GM23248 (cell line): ENCODE data around the gene MAST1. TPM values are rescaled to one million over a fixed set of nuclear protein-coding genes. Genes with fewer than 3 reads are reported as not detected.
"Not testable (repeated sequence)": the region's sequence is repeated elsewhere in the genome, so short reads cannot be mapped to it uniquely, and the experiment has no call there.

Experiments used
- DNase-seq: peaks from one replicate; pipeline ENCODE4 v3.0.0-alpha.2; 2015
- H2AFZ ChIP-seq: fragments of 200-600 bp; sonication (generic); 2 replicates; pipeline ENCODE4 v1.6.1; 2016; ENCODE audit warnings: antibody characterized with exemption
- H3F3A ChIP-seq: fragments of 200-600 bp; sonication (generic); 2 replicates; pipeline ENCODE4 v1.6.1; 2016; ENCODE audit warnings: mild to moderate bottlenecking, antibody characterized with exemption, mixed run types; ENCODE audit not compliant: insufficient read depth
- H3K27ac ChIP-seq: fragments of 200-600 bp; sonication (generic); 2 replicates; pipeline ENCODE4 v1.5.1; 2016; ENCODE audit warnings: mild to moderate bottlenecking
- H3K27me3 ChIP-seq: fragments of 200-600 bp; sonication (generic); replicated peaks from 2 replicates; pipeline ENCODE4 v1.6.1; 2016; ENCODE audit warnings: mild to moderate bottlenecking; ENCODE audit not compliant: insufficient read depth
- H3K36me3 ChIP-seq: fragments of 200-600 bp; sonication (generic); 2 replicates; pipeline ENCODE4 v1.6.1; 2016; ENCODE audit warnings: low read depth, mild to moderate bottlenecking
- H3K4me1 ChIP-seq: fragments of 200-600 bp; sonication (generic); 2 replicates; pipeline ENCODE4 v1.6.1; 2016; ENCODE audit warnings: mild to moderate bottlenecking; ENCODE audit not compliant: insufficient read depth
- H3K4me2 ChIP-seq: fragments of 200-600 bp; sonication (generic); one replicate; pipeline ENCODE4 v1.6.1; 2016; ENCODE audit warnings: mild to moderate bottlenecking; ENCODE audit not compliant: unreplicated experiment
- H3K4me3 ChIP-seq: fragments of 200-600 bp; sonication (generic); 2 replicates; pipeline ENCODE4 v1.5.1; 2016; ENCODE audit warnings: mild to moderate bottlenecking
- H3K79me2 ChIP-seq: fragments of 200-600 bp; sonication (generic); 2 replicates; pipeline ENCODE4 v1.6.1; 2016; ENCODE audit warnings: mild to moderate bottlenecking; ENCODE audit not compliant: insufficient read depth
- H3K9ac ChIP-seq: fragments of 200-600 bp; sonication (generic); 2 replicates; pipeline ENCODE4 v1.6.1; 2016; ENCODE audit warnings: mild to moderate bottlenecking
- H3K9me2 ChIP-seq: fragments of 200-600 bp; sonication (generic); 2 replicates; pipeline ENCODE4 v1.6.1; 2016; ENCODE audit warnings: mixed run types, mild to moderate bottlenecking, moderate library complexity; ENCODE audit not compliant: insufficient read depth
- H3K9me3 ChIP-seq: fragments of 200-600 bp; sonication (generic); one replicate; pipeline ENCODE4 v1.6.1; 2017; ENCODE audit warnings: low read depth
- H4K20me1 ChIP-seq: fragments of 200-600 bp; sonication (generic); 2 replicates; pipeline ENCODE4 v1.6.0; 2016; ENCODE audit not compliant: insufficient read depth
- EZH2 ChIP-seq: fragments of 200-600 bp; sonication (generic); IDR thresholded peaks from 2 replicates; pipeline ENCODE4 v1.6.1; 2018; ENCODE audit warnings: antibody characterized with exemption, mild to moderate bottlenecking; ENCODE audit not compliant: insufficient read depth, poor library complexity, severe bottlenecking
- EZH2phosphoT487 ChIP-seq: fragments of 200-600 bp; sonication (generic); IDR thresholded peaks from 2 replicates; pipeline ENCODE4 v1.6.1; 2018; ENCODE audit warnings: antibody characterized with exemption, moderate library complexity, mild to moderate bottlenecking, low read depth; ENCODE audit not compliant: insufficient read depth
- WGBS, 2 experiments: methylation state at CpG; one replicate each; pipeline ENCODE4 v1.1.6; 2015 to 2017; ENCODE audit warnings: low lambda C conversion rate in 2 of 2, low coverage in 1 of 2; ENCODE audit errors: missing lambda C conversion rate in 2 of 2; 5-methylcytosine and 5-hydroxymethylcytosine counted together
- in situ Hi-C: fragments of 300-500 bp; cut with MboI; formaldehyde crosslinking; loops from 2 replicates; pipeline ENCODE4 v1.15.0; 2020
- polyA plus RNA-seq: library from polyadenylated mRNA; unstranded; fragments of >200 nt; fragmentation: Nextera tagmentation; extraction: Ambion mirVana; gene quantifications from 2 replicates; pipeline ENCODE4 v1.2.1, GENCODE V29; 2016
- total RNA-seq: library from RNA; depleted of rRNA; stranded (reverse); fragments of >200 nt; shearing (Covaris generic); gene quantifications from 2 replicates; pipeline ENCODE4 v1.2.3, GENCODE V29; 2014

MAST1 gene
- total and polyA plus RNA-seq, 2 experiments from 2014 or later: 0.24 TPM; not detected in 1

GRCh38 chr19:12797141-12797587 lies 41.2 kb upstream of the MAST1 start:
- H3K27ac ChIP-seq: no peak overlapping the region
- H4K20me1 ChIP-seq: no peaks in the 10 kb centered on the region
- no peak overlapping the region for H3K4me2 ChIP-seq
- no peaks in the 10 kb centered on the region for H3K27me3 ChIP-seq
- peaks cover 10% of the 10 kb centered on the region; the same call in 1 of the 2 replicates for H3K4me1 ChIP-seq
- WGBS, 2 experiments: 86 to 88% methylated on average over 6 of the region's 6 CpGs
- H3K79me2 ChIP-seq: peaks cover 12% of the 10 kb centered on the region
- H3K9me3 ChIP-seq: no peaks in the 10 kb centered on the region
- no peaks in the 10 kb centered on the region for H3K9me2 ChIP-seq
- no peaks in the 10 kb centered on the region for H3K36me3 ChIP-seq
- no peak overlapping the region for H3K4me3 ChIP-seq
- in situ Hi-C loops: no loop called here
- no peak for DNase-seq
- H2AFZ ChIP-seq: no peak overlapping the region
- H3K9ac ChIP-seq: no peak overlapping the region
- H3F3A ChIP-seq: peaks cover 40% of the 10 kb centered on the region
- no peak for TF ChIP-seq EZH2
- no peak for TF ChIP-seq EZH2phosphoT487

GRCh38 chr19:12797607-12798006 lies 40.7 kb upstream of the MAST1 start:
- H3K9me3 ChIP-seq, H3K4me3 ChIP-seq, H3K27me3 ChIP-seq, H3K36me3 ChIP-seq, H2AFZ ChIP-seq, H3K9ac ChIP-seq, DNase-seq, H3K27ac ChIP-seq, H4K20me1 ChIP-seq, in situ Hi-C loops, H3K79me2 ChIP-seq, H3K9me2 ChIP-seq, H3K4me2 ChIP-seq: not testable (repeated sequence)
- H3K4me1 ChIP-seq: peaks cover 10% of the 10 kb centered on the region; the same call in 1 of the 2 replicates
- WGBS, 2 experiments: 95 to 96% methylated on average over 7 of the region's 7 CpGs
- peaks cover 40% of the 10 kb centered on the region for H3F3A ChIP-seq

GRCh38 chr19:12799742-12800465 lies 38.4 kb upstream of the MAST1 start:
- in situ Hi-C loops: no loop called here
- DNase-seq: no peak
- H3K4me3 ChIP-seq: no peak overlapping the region; the same call in 1 of the 2 replicates
- H3K27ac ChIP-seq: no peak overlapping the region
- H3F3A ChIP-seq: peaks cover 25% of the 10 kb centered on the region; the same call in 1 of the 2 replicates
- WGBS, 2 experiments: 90 to 91% methylated on average over 15 to 18 of the region's 18 CpGs
- H3K36me3 ChIP-seq: no peaks in the 10 kb centered on the region
- no peak overlapping the region for H3K4me2 ChIP-seq
- H3K9ac ChIP-seq: no peak overlapping the region
- H3K79me2 ChIP-seq: no peaks in the 10 kb centered on the region; the same call in 1 of the 2 replicates
- H2AFZ ChIP-seq: no peak overlapping the region
- peaks cover 5% of the 10 kb centered on the region; the same call in 1 of the 2 replicates for H3K4me1 ChIP-seq
- TF ChIP-seq EZH2phosphoT487 (no peak), EZH2 (no peak)
- no peaks in the 10 kb centered on the region for H3K9me3 ChIP-seq
- H3K9me2 ChIP-seq: no peaks in the 10 kb centered on the region
- H4K20me1 ChIP-seq: no peaks in the 10 kb centered on the region
- no peaks in the 10 kb centered on the region for H3K27me3 ChIP-seq

- Histone ChIP-seq H3K27ac (no peak overlapping the region), H3K4me3 (peak overlapping the region; percentile 83), H3K27me3 (no peaks in the 10 kb centered on the region), H2AFZ (0 out of 2 replicates have a peak overlapping the region, but pooled peaks have one; percentile 92), H3K9me2 (no peaks in the 10 kb centered on the region), H3K79me2 (no peaks in the 10 kb centered on the region; the same call in 1 of the 2 replicates), H3K9ac (peak overlapping the region; percentile 83), H3K36me3 (no peaks in the 10 kb centered on the region), H3F3A (peaks cover 21% of the 10 kb centered on the region; the same call in 1 of the 2 replicates), H3K4me2 (peak overlapping the region; percentile 95), H3K9me3 (no peaks in the 10 kb centered on the region), H3K4me1 (peaks cover 5% of the 10 kb centered on the region; the same call in 1 of the 2 replicates), H4K20me1 (no peaks in the 10 kb centered on the region)
- WGBS, 2 experiments: 93 to 100% methylated on average over 1 of the region's 1 CpG
- in situ Hi-C loops: no loop called here
- no peak for TF ChIP-seq EZH2
- no peak for TF ChIP-seq EZH2phosphoT487
- DNase-seq: peak; percentile 30
Observed at GRCh38 chr19:12800466-12800770, 37.9 kb upstream of the MAST1 start.
